Mucosa of descending colon (tissue), 3 donors: ENCODE measurements around the gene VCL. TPM values are rescaled to one million over a fixed set of nuclear protein-coding genes. Genes with fewer than 3 reads are reported as not detected.
"Not testable (repeated sequence)": the region's sequence is repeated elsewhere in the genome, so short reads cannot be mapped to it uniquely, and the experiment has no call there.

Experiments
- ATAC-seq: fragments of 200-7000 bp; cut with Tn5 transposase; one replicate; pipeline ENCODE4 v1.9.1; 2020; ENCODE audit warnings: mild to moderate bottlenecking, moderate library complexity
- DNase-seq, 3 donors: peaks; one replicate each; pipeline ENCODE4 v3.0.0-alpha.2; 2020
- H3K36me3 ChIP-seq: fragments of 200-600 bp; one replicate; pipeline ENCODE4 v1.8.0; 2021; ENCODE audit warnings: low read depth, mild to moderate bottlenecking
- H3K4me1 ChIP-seq: fragments of 200-600 bp; one replicate; pipeline ENCODE4 v1.8.0; 2021; ENCODE audit warnings: low read depth, mild to moderate bottlenecking
- H3K4me3 ChIP-seq: fragments of 200-600 bp; one replicate; pipeline ENCODE4 v1.8.0; 2021; ENCODE audit warnings: mild to moderate bottlenecking
- H3K9me3 ChIP-seq: fragments of 200-600 bp; one replicate; pipeline ENCODE4 v1.8.0; 2021; ENCODE audit warnings: mild to moderate bottlenecking
- CTCF ChIP-seq: fragments of 200-600 bp; IDR thresholded peaks from one replicate; pipeline ENCODE4 v1.8.0; 2022; ENCODE audit warnings: antibody characterized with exemption, mild to moderate bottlenecking
- intact Hi-C, 2 donors: fragments of 100-400 bp; cut with DNase I in 1 of 2; cut with micrococcal nuclease in 1 of 2; formaldehyde crosslinking; loops; one replicate each; pipeline versions ENCODE4 v1.11.0 to v1.11.1; 2022; cut with DNase I, micrococcal nuclease
- total RNA-seq, 3 donors: library from RNA; stranded (reverse); fragmentation: NEBNext Ultra II Directional in 2 of 3; extraction: Animal tissue kit (Norgen Biotek cat#: 25700) in 2 of 3; gene quantifications; one replicate each; pipeline versions ENCODE4 v1.2.1 to v1.2.4, GENCODE V29; 2021 to 2023
- donor health status: DM: no; HTN: no; CAD: no; lungs with moderate emphysema.
- donor health status: DM: no; HTN: no; CAD: no.
- donor health status: DM: no; HTN: yes; CAD: no.

The VCL gene
- total RNA-seq, 3 donors from 2014 or later = 114 to 292 (median 117) TPM

- no peak overlapping the region for H3K4me3 ChIP-seq
- no peak for TF ChIP-seq CTCF
- H3K4me1 ChIP-seq = peaks cover 12% of the 10 kb centered on the region
- no peaks in the 10 kb centered on the region for H3K9me3 ChIP-seq
- no peaks in the 10 kb centered on the region for H3K36me3 ChIP-seq
- DNase-seq = no peak
- intact Hi-C loops = no loop called here
- ATAC-seq = no peak
Observed at GRCh38 chr10:73955719-73956118, 42.2 kb upstream of the VCL start.

- intact Hi-C loops = no loop called here
- peak; percentile 77 for ATAC-seq
- DNase-seq = no peak
- Histone ChIP-seq H3K36me3 (no peaks in the 10 kb centered on the region), H3K9me3 (no peaks in the 10 kb centered on the region), H3K4me3 (no peak overlapping the region), H3K4me1 (peaks cover 12% of the 10 kb centered on the region)
- TF ChIP-seq CTCF = no peak
Observed at GRCh38 chr10:73956476-73957359, 41.2 kb upstream of the VCL start.

- Histone ChIP-seq H3K4me3 (no peak overlapping the region), H3K36me3 (no peaks in the 10 kb centered on the region), H3K4me1 (peaks cover 12% of the 10 kb centered on the region), H3K9me3 (no peaks in the 10 kb centered on the region)
- no peak for TF ChIP-seq CTCF
- ATAC-seq (peak; percentile 4), DNase-seq (no peak)
- intact Hi-C loops = no loop called here
Observed at GRCh38 chr10:73959484-73960243, 38.3 kb upstream of the VCL start.

GRCh38 chr10:73962386-73962785, 35.5 kb upstream of the VCL start:
- no peaks in the 10 kb centered on the region for H3K9me3 ChIP-seq
- intact Hi-C loops = no loop called here
- H3K4me1 ChIP-seq = peaks cover 4% of the 10 kb centered on the region
- no peak overlapping the region for H3K4me3 ChIP-seq
- DNase-seq (no peak), ATAC-seq (no peak)
- no peak for TF ChIP-seq CTCF
- H3K36me3 ChIP-seq = no peaks in the 10 kb centered on the region

- H3K4me1 ChIP-seq, H3K9me3 ChIP-seq, H3K4me3 ChIP-seq, ATAC-seq, H3K36me3 ChIP-seq, DNase-seq, intact Hi-C loops: not testable (repeated sequence)
Observed at GRCh38 chr10:73963533-73963932, 34.4 kb upstream of the VCL start.

GRCh38 chr10:73964743-73965142, 33.2 kb upstream of the VCL start:
- no peak for ATAC-seq
- Histone ChIP-seq H3K4me3 (no peak overlapping the region), H3K4me1 (peaks cover 4% of the 10 kb centered on the region), H3K9me3 (no peaks in the 10 kb centered on the region), H3K36me3 (no peaks in the 10 kb centered on the region)
- DNase-seq = no peak
- intact Hi-C loops = no loop called here
- no peak for TF ChIP-seq CTCF

- H3K4me3 ChIP-seq, DNase-seq, H3K36me3 ChIP-seq, H3K9me3 ChIP-seq, H3K4me1 ChIP-seq, intact Hi-C loops: not testable (repeated sequence)
- peak; percentile 61 for ATAC-seq
Observed at GRCh38 chr10:73965267-73965889, 32.5 kb upstream of the VCL start.
